GM12801 (cell line): ENCODE measurements around the gene ILRUN.

Experiments
- TF ChIP-seq, protein P1 (sequence below): IDR thresholded peaks from one replicate; pipeline ENCODE4 v1.5.1; 2011; ENCODE audit warnings: control low read depth; ENCODE audit not compliant: insufficient read length; ENCODE audit errors: extremely low read depth

Gene ILRUN

DNA sequence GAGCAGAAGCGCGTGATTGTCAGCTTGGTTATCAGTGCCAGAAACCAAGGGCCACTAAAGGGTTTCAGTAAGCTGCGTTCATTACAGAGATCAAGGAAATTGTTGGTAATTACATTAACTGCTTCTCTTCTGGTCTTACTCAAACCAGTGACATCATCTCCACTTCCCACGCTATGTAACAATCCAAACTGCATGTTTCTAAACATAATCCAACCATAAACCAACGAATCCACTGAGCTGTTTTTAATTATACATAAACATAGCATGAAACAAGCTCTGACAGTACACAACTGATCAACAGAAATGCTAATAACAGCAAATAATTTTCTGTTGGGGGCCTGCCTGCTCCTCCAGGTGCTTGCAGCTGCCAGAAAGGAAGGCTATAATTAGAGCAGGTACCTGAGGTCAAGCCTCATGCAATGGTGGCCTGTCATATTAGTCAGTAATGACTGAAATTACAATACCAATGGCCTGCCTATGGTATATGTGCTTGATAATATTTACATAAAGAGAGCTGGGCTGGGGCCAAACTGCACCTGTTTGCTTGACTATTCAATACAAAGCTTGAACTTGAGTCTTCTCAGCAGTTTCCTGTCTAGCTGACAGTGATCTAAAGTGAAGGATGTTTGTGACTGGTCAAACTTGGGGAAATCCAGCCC is 40.1 kb downstream of the ILRUN start:
- TF ChIP-seq, protein P1, sequence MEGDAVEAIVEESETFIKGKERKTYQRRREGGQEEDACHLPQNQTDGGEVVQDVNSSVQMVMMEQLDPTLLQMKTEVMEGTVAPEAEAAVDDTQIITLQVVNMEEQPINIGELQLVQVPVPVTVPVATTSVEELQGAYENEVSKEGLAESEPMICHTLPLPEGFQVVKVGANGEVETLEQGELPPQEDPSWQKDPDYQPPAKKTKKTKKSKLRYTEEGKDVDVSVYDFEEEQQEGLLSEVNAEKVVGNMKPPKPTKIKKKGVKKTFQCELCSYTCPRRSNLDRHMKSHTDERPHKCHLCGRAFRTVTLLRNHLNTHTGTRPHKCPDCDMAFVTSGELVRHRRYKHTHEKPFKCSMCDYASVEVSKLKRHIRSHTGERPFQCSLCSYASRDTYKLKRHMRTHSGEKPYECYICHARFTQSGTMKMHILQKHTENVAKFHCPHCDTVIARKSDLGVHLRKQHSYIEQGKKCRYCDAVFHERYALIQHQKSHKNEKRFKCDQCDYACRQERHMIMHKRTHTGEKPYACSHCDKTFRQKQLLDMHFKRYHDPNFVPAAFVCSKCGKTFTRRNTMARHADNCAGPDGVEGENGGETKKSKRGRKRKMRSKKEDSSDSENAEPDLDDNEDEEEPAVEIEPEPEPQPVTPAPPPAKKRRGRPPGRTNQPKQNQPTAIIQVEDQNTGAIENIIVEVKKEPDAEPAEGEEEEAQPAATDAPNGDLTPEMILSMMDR, result no peak

DNA sequence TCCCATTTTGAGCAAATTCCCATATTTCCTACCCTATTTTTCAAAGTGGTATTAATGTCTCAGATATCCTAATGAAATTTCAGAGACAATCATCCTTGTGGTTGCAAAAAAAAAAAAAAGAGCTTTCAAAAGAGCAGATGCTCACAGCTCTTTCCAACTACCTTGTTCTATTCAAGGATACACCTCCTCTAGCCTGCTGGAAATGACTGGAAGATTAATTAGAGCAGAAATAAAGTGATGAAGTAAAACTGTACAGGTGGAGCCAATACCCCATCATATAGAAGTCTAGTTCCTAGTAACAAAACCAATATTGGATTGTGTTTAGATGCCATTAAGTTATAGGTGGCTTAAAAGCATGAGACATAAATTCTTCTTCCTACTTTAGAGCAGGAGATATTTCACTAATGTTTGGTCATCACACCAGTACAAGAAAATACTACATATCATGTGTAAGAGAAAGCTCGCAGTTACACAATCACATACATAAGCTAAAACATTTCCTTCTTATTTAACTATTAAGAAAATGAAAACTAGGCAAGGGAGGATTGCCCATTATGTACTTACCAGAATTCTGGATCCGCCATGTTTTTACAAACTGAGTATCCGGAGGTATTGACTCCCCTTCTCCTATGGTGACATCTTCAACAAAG is 42.4 kb downstream of the ILRUN start:
- TF ChIP-seq, protein P1, result no peak

DNA sequence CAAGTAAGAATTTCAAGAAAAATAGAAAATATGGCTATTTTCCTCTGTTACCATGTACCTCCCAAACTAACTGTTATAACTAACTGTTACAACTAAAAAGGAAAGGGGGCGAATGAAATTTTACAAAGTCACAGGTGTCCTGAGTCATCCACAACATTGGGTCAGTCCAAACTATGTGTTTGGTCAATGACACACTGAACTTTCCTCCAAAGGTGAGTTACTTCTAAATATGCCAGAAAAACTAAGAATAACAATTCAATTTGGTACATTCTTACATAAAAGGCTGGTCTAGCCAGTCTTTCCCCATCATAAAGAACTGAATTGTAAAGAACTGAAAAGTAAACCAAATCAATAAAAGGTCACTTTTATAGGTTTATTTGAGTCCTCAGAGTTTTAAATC is 44.3 kb downstream of the ILRUN start:
- TF ChIP-seq, protein P1, result no peak

DNA sequence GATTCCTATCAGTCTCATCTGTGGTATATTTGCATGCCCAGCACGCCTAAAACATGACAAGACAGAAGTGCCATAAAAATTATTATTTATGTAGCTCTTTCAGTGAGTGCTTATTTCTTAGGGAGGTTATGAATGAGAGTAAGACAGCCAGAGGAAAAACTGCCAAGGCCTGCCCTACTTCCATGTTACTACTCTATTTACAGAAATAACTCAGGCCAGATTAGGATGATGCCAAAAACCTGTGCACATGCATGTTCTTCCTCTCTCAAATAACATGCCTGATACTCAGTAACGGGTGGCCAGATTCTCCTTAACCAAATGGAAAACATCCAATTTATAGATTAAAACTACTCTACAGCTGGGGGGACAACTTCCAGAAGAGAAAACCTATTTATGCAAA is 45.7 kb downstream of the ILRUN start:
- TF ChIP-seq, protein P1, result no peak

DNA sequence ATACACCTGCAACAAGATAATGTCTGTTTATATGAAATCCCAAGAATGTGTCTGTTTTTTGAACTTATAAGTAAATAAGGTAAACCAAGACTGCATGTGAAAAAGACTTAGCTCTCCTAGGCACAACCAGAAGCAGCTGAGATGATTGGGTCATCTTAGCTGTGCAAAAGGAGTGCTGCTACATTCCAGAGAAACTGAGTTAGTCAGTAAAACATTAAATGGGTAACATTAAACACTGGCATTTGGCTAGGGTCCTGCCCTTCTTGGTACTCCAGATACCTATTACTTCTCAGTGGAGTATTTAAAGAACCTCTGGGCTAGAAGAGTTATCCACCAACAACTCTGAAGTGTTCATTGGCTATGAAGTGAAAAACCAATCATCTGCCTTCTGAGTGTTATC is 47.8 kb downstream of the ILRUN start:
- TF ChIP-seq, protein P1, result no peak
